PC-9 (cell line): ENCODE results near the gene GALNT2.

Experiments used
- EZH2 ChIP-seq: fragments of 200-600 bp; sonication (generic); IDR thresholded peaks from 2 replicates; pipeline ENCODE4 v1.8.0; 2017; ENCODE audit warnings: antibody characterized with exemption, low read depth
- TF ChIP-seq, protein P1 (sequence below): fragments of 200-600 bp; sonication (generic); conservative IDR thresholded peaks from 2 replicates; pipeline ENCODE4 v1.6.1; 2017; ENCODE audit warnings: mixed run types, antibody characterized with exemption, mild to moderate bottlenecking, moderate library complexity

DNA sequence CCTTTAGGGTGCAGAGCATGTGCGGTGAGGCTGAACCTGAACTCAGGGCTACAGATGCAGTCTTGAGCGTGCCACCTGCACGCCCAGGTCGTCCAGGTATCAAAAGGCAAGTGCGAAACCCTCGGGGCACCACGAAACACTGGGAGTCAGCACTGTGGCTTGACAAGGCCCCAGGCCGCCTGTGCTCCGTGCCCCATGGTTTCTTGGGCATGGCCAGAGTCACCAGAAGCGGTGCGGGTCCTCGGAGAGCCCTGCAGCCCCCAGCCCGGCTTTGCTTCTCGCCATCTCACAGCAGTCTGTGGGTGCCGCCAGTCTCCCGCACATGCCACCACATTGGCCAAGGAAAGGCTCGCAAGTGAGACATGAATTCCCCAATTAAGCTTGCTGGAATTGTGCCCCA lies 241.8 kb downstream of the GALNT2 start:
- TF ChIP-seq, protein P1, sequence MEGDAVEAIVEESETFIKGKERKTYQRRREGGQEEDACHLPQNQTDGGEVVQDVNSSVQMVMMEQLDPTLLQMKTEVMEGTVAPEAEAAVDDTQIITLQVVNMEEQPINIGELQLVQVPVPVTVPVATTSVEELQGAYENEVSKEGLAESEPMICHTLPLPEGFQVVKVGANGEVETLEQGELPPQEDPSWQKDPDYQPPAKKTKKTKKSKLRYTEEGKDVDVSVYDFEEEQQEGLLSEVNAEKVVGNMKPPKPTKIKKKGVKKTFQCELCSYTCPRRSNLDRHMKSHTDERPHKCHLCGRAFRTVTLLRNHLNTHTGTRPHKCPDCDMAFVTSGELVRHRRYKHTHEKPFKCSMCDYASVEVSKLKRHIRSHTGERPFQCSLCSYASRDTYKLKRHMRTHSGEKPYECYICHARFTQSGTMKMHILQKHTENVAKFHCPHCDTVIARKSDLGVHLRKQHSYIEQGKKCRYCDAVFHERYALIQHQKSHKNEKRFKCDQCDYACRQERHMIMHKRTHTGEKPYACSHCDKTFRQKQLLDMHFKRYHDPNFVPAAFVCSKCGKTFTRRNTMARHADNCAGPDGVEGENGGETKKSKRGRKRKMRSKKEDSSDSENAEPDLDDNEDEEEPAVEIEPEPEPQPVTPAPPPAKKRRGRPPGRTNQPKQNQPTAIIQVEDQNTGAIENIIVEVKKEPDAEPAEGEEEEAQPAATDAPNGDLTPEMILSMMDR = no peak
- no peak for TF ChIP-seq EZH2
